Ectodermal cell (in vitro differentiated cells): ENCODE measurements around the gene HOXB3.

Experiments used
- H3K27ac ChIP-seq: 2 replicates; pipeline ENCODE4 v1.7.0; 2013; ENCODE audit warnings: mild to moderate bottlenecking, low read depth, low read length; ENCODE audit not compliant: insufficient read depth, poor library complexity, severe bottlenecking
- H3K27me3 ChIP-seq: 2 replicates; pipeline ENCODE4 v1.7.0; 2013; ENCODE audit warnings: mild to moderate bottlenecking, low read length; ENCODE audit not compliant: insufficient read depth, control insufficient read depth, poor library complexity, severe bottlenecking
- H3K36me3 ChIP-seq: one replicate; pipeline ENCODE4 v1.7.0; 2013; ENCODE audit warnings: low read length; ENCODE audit not compliant: control insufficient read depth, insufficient read depth
- H3K4me1 ChIP-seq: one replicate; pipeline ENCODE4 v1.7.0; 2013; ENCODE audit warnings: low read length; ENCODE audit not compliant: control insufficient read depth, insufficient read depth
- H3K4me3 ChIP-seq: 2 replicates; pipeline ENCODE4 v1.7.0; 2013; ENCODE audit warnings: low read depth, low read length, control low read depth; ENCODE audit not compliant: insufficient read depth
- H3K9me3 ChIP-seq: 2 replicates; pipeline ENCODE4 v1.7.0; 2013; ENCODE audit warnings: mild to moderate bottlenecking, low read length, moderate library complexity; ENCODE audit not compliant: control insufficient read depth
- WGBS, 2 experiments: methylation state at CpG; one replicate each; pipeline ENCODE4 v1.1.7; 2013; ENCODE audit warnings: missing lambda C conversion rate in 2 of 2; 5-methylcytosine and 5-hydroxymethylcytosine counted together

Gene HOXB3

GRCh38 chr17:48617471-48618255 is 27.6 kb upstream of the HOXB3 start:
- H3K9me3 ChIP-seq, result no peaks in the 10 kb centered on the region
- no peak overlapping the region for H3K4me3 ChIP-seq
- no peaks in the 10 kb centered on the region for H3K36me3 ChIP-seq
- peaks cover 7% of the 10 kb centered on the region for H3K4me1 ChIP-seq
- WGBS, 2 experiments, result 5 to 6% methylated on average over 41 to 43 of the region's 43 CpGs
- H3K27ac ChIP-seq, result no peak overlapping the region
- H3K27me3 ChIP-seq, result peaks cover 100% of the 10 kb centered on the region

- Histone ChIP-seq H3K27me3 (peaks cover 100% of the 10 kb centered on the region), H3K4me1 (peaks cover 7% of the 10 kb centered on the region), H3K36me3 (no peaks in the 10 kb centered on the region), H3K4me3 (no peak overlapping the region), H3K9me3 (no peaks in the 10 kb centered on the region), H3K27ac (no peak overlapping the region)
- 9 to 12% methylated on average over 15 of the region's 15 CpGs for WGBS, 2 experiments
These were observed 26.9 kb upstream of the HOXB3 start for GRCh38 chr17:48616717-48617470.

GRCh38 chr17:48615963-48616716 is 26.1 kb upstream of the HOXB3 start:
- no peaks in the 10 kb centered on the region for H3K36me3 ChIP-seq
- WGBS, 2 experiments, result 10 to 13% methylated on average over 17 of the region's 17 CpGs
- H3K27me3 ChIP-seq, result peaks cover 100% of the 10 kb centered on the region
- H3K9me3 ChIP-seq, result no peaks in the 10 kb centered on the region
- H3K27ac ChIP-seq, result no peak overlapping the region
- H3K4me1 ChIP-seq, result peaks cover 7% of the 10 kb centered on the region
- H3K4me3 ChIP-seq, result no peak overlapping the region

- Histone ChIP-seq H3K4me3 (no peak within 1 kb of the TSS), H3K9me3 (no peaks in the 10 kb centered on the region), H3K27ac (no peak within 1 kb of the TSS), H3K4me1 (peaks cover 11% of the 10 kb centered on the region), H3K36me3 (no peaks in the 10 kb centered on the region), H3K27me3 (peaks cover 100% of the 10 kb centered on the region)
- WGBS, 2 experiments, result 8 to 9% methylated on average over 36 to 39 of the region's 41 CpGs
These were observed 25.3 kb upstream of the HOXB3 start, which contains the start of gene HOXB8 for GRCh38 chr17:48615047-48615962. HOXB8 (minus strand) TSS chr17:48615292; CDS start chr17:48614704, 588 bp downstream.

GRCh38 chr17:48613862-48614694 is 24.0 kb upstream of the HOXB3 start:
- no peaks in the 10 kb centered on the region for H3K9me3 ChIP-seq
- H3K27me3 ChIP-seq, result peaks cover 100% of the 10 kb centered on the region
- H3K27ac ChIP-seq, result no peak overlapping the region
- WGBS, 2 experiments, result 2 to 3% methylated on average over 54 of the region's 55 CpGs
- H3K4me3 ChIP-seq, result no peak overlapping the region
- H3K36me3 ChIP-seq, result no peaks in the 10 kb centered on the region
- peaks cover 7% of the 10 kb centered on the region for H3K4me1 ChIP-seq

GRCh38 chr17:48612854-48613691 is 23.0 kb upstream of the HOXB3 start:
- H3K4me3 ChIP-seq, result no peak overlapping the region
- WGBS, 2 experiments, result 1% methylated on average over 67 of the region's 67 CpGs
- H3K27ac ChIP-seq, result no peak overlapping the region
- H3K36me3 ChIP-seq, result no peaks in the 10 kb centered on the region
- H3K27me3 ChIP-seq, result peaks cover 100% of the 10 kb centered on the region
- H3K4me1 ChIP-seq, result peaks cover 7% of the 10 kb centered on the region
- H3K9me3 ChIP-seq, result no peaks in the 10 kb centered on the region

- H3K27ac ChIP-seq, result no peak overlapping the region
These were observed 22.4 kb upstream of the HOXB3 start for GRCh38 chr17:48612456-48612853.

GRCh38 chr17:48611681-48612455 is 21.8 kb upstream of the HOXB3 start:
- Histone ChIP-seq H3K9me3 (no peaks in the 10 kb centered on the region), H3K4me1 (peaks cover 7% of the 10 kb centered on the region), H3K27me3 (peaks cover 100% of the 10 kb centered on the region), H3K4me3 (no peak overlapping the region), H3K36me3 (no peaks in the 10 kb centered on the region), H3K27ac (no peak overlapping the region)
- WGBS, 2 experiments, result 1 to 2% methylated on average over 36 of the region's 36 CpGs

More at GRCh38 chr17:48612456-48612853, 22.4 kb upstream of the HOXB3 start:
- 1% methylated on average over 15 of the region's 15 CpGs for WGBS, 2 experiments
- H3K4me1 ChIP-seq, result peaks cover 7% of the 10 kb centered on the region
- peaks cover 100% of the 10 kb centered on the region for H3K27me3 ChIP-seq
- H3K36me3 ChIP-seq, result no peaks in the 10 kb centered on the region
- no peak overlapping the region for H3K4me3 ChIP-seq
- no peaks in the 10 kb centered on the region for H3K9me3 ChIP-seq
